Neuronal stem cell (in vitro differentiated cells): Measurements from ENCODE around the gene ZNF514.
"Not testable (repeated sequence)": the region's sequence is repeated elsewhere in the genome, so short reads cannot be mapped to it uniquely, and the experiment has no call there.

Experiments
- DNase-seq: peaks from one replicate; pipeline ENCODE4 v3.0.0-alpha.2; 2013; ENCODE audit warnings: low spot score
- H2AFZ ChIP-seq: one replicate; pipeline ENCODE4 v1.6.1; 2013; ENCODE audit warnings: mild to moderate bottlenecking, low read length, inconsistent platforms
- H2AK5ac ChIP-seq: 2 replicates; pipeline ENCODE4 v1.6.1; 2013; ENCODE audit warnings: low read depth, mild to moderate bottlenecking, inconsistent platforms, low read length, moderate library complexity, mixed read lengths
- H2BK120ac ChIP-seq: 2 replicates; pipeline ENCODE4 v1.6.1; 2013; ENCODE audit warnings: low read depth, mild to moderate bottlenecking, inconsistent platforms, low read length, moderate library complexity, mixed read lengths
- H2BK12ac ChIP-seq: one replicate; pipeline ENCODE4 v1.6.1; 2013; ENCODE audit warnings: low read length, inconsistent platforms
- H2BK15ac ChIP-seq: 2 replicates; pipeline ENCODE4 v1.6.1; 2013; ENCODE audit warnings: mild to moderate bottlenecking, low read length, inconsistent platforms, mixed read lengths
- H2BK5ac ChIP-seq: one replicate; pipeline ENCODE4 v1.6.1; 2013; ENCODE audit warnings: inconsistent platforms, mild to moderate bottlenecking, low read length, moderate library complexity
- H3K14ac ChIP-seq: one replicate; pipeline ENCODE4 v1.6.1; 2013; ENCODE audit warnings: low read length, inconsistent platforms
- H3K18ac ChIP-seq: 2 replicates; pipeline ENCODE4 v1.6.1; 2013; ENCODE audit warnings: low read length, inconsistent platforms
- H3K23ac ChIP-seq: 2 replicates; pipeline ENCODE4 v1.6.1; 2013; ENCODE audit warnings: low read depth, mild to moderate bottlenecking, mixed read lengths, low read length, inconsistent platforms; ENCODE audit not compliant: poor library complexity
- H3K27ac ChIP-seq: replicated peaks from 3 replicates; pipeline ENCODE4 v1.5.1; 2013; ENCODE audit warnings: low read length, inconsistent platforms
- H3K27me3 ChIP-seq, 3 experiments: 2 replicates each; pipeline ENCODE4 v1.6.1; 2013; ENCODE audit warnings: low read length in 3 of 3, mild to moderate bottlenecking in 2 of 3, inconsistent platforms in 1 of 3, low read depth in 1 of 3, mixed read lengths in 1 of 3, moderate library complexity in 1 of 3; ENCODE audit not compliant: control insufficient read depth in 3 of 3, insufficient read depth in 3 of 3
- H3K36me3 ChIP-seq, 2 donors: replicated peaks in 1 of 2; 2 replicates each; pipeline ENCODE4 v1.6.1; 2013; ENCODE audit warnings: low read length in 2 of 2; ENCODE audit not compliant: control insufficient read depth in 2 of 2, insufficient read depth in 2 of 2
- H3K4ac ChIP-seq: 2 replicates; pipeline ENCODE4 v1.6.1; 2013; ENCODE audit warnings: inconsistent platforms, mild to moderate bottlenecking, low read length, moderate library complexity
- H3K4me1 ChIP-seq, 2 donors: 1 replicate in 1 of 2; 2 replicates in 1 of 2; pipeline ENCODE4 v1.6.1; 2013; ENCODE audit warnings: low read length in 2 of 2, low read depth in 1 of 2; ENCODE audit not compliant: control insufficient read depth in 2 of 2, insufficient read depth in 1 of 2
- H3K4me2 ChIP-seq: one replicate; pipeline ENCODE4 v1.6.1; 2013; ENCODE audit warnings: mild to moderate bottlenecking, low read length, inconsistent platforms; ENCODE audit not compliant: insufficient read depth, poor library complexity, severe bottlenecking
- H3K4me3 ChIP-seq, 2 donors: 2 replicates each; pipeline ENCODE4 v1.5.1; 2013; ENCODE audit warnings: low read length in 2 of 2, mild to moderate bottlenecking in 2 of 2, inconsistent platforms in 1 of 2, moderate library complexity in 1 of 2
- H3K79me1 ChIP-seq: one replicate; pipeline ENCODE4 v1.6.1; 2013; ENCODE audit warnings: low read depth, mild to moderate bottlenecking, inconsistent platforms, low read length, moderate library complexity
- H3K9ac ChIP-seq: one replicate; pipeline ENCODE4 v1.6.1; 2013; ENCODE audit warnings: mild to moderate bottlenecking, low read depth, low read length, inconsistent platforms; ENCODE audit not compliant: poor library complexity
- H3K9me3 ChIP-seq, 2 donors: replicated peaks in 1 of 2; 2 replicates each; pipeline versions ENCODE3 to v1.6.1; 2013; ENCODE audit warnings: low read length in 2 of 2, mild to moderate bottlenecking in 2 of 2, inconsistent platforms in 1 of 2, low read depth in 1 of 2, mixed read lengths in 1 of 2, moderate library complexity in 1 of 2; ENCODE audit not compliant: control insufficient read depth in 2 of 2, insufficient read depth in 1 of 2
- H4K8ac ChIP-seq: one replicate; pipeline ENCODE4 v1.6.1; 2013; ENCODE audit warnings: low read depth, mild to moderate bottlenecking, inconsistent platforms, low read length, moderate library complexity
- H4K91ac ChIP-seq: one replicate; pipeline ENCODE4 v1.6.1; 2013; ENCODE audit warnings: low read length, low read depth, mild to moderate bottlenecking, inconsistent platforms; ENCODE audit not compliant: poor library complexity
- WGBS, 2 donors: extraction: QIAGEN DNeasy Blood & Tissue Kit; methylation state at CpG; one replicate each; pipeline ENCODE4 v1.1.7; 2013; ENCODE audit warnings: missing lambda C conversion rate in 2 of 2, mixed read lengths in 1 of 2; ENCODE audit not compliant: insufficient read length in 2 of 2, insufficient replicate concordance in 1 of 2; ENCODE audit errors: extremely low coverage in 2 of 2; 5-methylcytosine and 5-hydroxymethylcytosine counted together

Gene ZNF514

GRCh38 chr2:95206096-95206495, 46.4 kb upstream of the ZNF514 start:
- H2AFZ ChIP-seq: peak overlapping the region; percentile 97
- H3K14ac ChIP-seq: no peak overlapping the region
- no peak overlapping the region for H4K91ac ChIP-seq
- no peak overlapping the region for H2BK5ac ChIP-seq
- no peak overlapping the region for H3K9ac ChIP-seq
- no peak overlapping the region for H3K18ac ChIP-seq
- no peak overlapping the region for H2BK12ac ChIP-seq
- H3K4ac ChIP-seq: no peak overlapping the region
- no peak overlapping the region for H4K8ac ChIP-seq
- no peaks in the 10 kb centered on the region for H3K79me1 ChIP-seq
- H3K4me3 ChIP-seq: peak overlapping the region in 1 of 2 donors; percentile 59
- no peak overlapping the region for H3K4me2 ChIP-seq
- H2BK120ac ChIP-seq: no peak overlapping the region
- peaks cover 0 to 5% (median 0%) of the 10 kb centered on the region in 3 experiments for H3K27me3 ChIP-seq
- H3K27ac ChIP-seq: no peak overlapping the region
- WGBS, 2 donors: no CpG with 5 or more reads among the region's 10 CpGs
- no peak overlapping the region for H2BK15ac ChIP-seq
- H3K9me3 ChIP-seq: peaks cover 14 to 39% of the 10 kb centered on the region in 2 donors
- peaks cover 0 to 3% of the 10 kb centered on the region in 2 donors for H3K4me1 ChIP-seq
- H3K23ac ChIP-seq: no peak overlapping the region
- peaks cover 9 to 25% of the 10 kb centered on the region in 2 donors for H3K36me3 ChIP-seq
- DNase-seq: no peak
- no peak overlapping the region for H2AK5ac ChIP-seq

- no CpG with 5 or more reads among the region's 2 CpGs for WGBS, 2 donors
- no peak overlapping the region for H3K4ac ChIP-seq
Observed at GRCh38 chr2:95204396-95204795, 44.7 kb upstream of the ZNF514 start.

GRCh38 chr2:95203911-95204310, 44.3 kb upstream of the ZNF514 start:
- no peak overlapping the region for H2AFZ ChIP-seq
- no peaks in the 10 kb centered on the region for H3K79me1 ChIP-seq
- no peak overlapping the region for H3K4ac ChIP-seq
- WGBS, 2 donors: no CpG with 5 or more reads among the region's 4 CpGs
- no peak overlapping the region for H3K27ac ChIP-seq
- no peak overlapping the region for H3K9ac ChIP-seq
- H4K91ac ChIP-seq: no peak overlapping the region
- H3K18ac ChIP-seq: no peak overlapping the region
- no peak overlapping the region for H3K14ac ChIP-seq
- no peak overlapping the region for H3K4me2 ChIP-seq
- peaks cover 0 to 3% of the 10 kb centered on the region in 2 donors for H3K4me1 ChIP-seq
- no peak overlapping the region for H2BK5ac ChIP-seq
- no peak overlapping the region for H3K4me3 ChIP-seq
- no peak for DNase-seq
- H2BK12ac ChIP-seq: no peak overlapping the region
- H2BK15ac ChIP-seq: no peak overlapping the region
- H4K8ac ChIP-seq: no peak overlapping the region
- peaks cover 6 to 20% of the 10 kb centered on the region in 2 donors for H3K9me3 ChIP-seq
- H3K27me3 ChIP-seq: peaks cover 0 to 5% (median 0%) of the 10 kb centered on the region in 3 experiments
- H3K23ac ChIP-seq: no peak overlapping the region
- peaks cover 2 to 7% of the 10 kb centered on the region in 2 donors for H3K36me3 ChIP-seq
- H2BK120ac ChIP-seq: no peak overlapping the region
- H2AK5ac ChIP-seq: no peak overlapping the region

More at GRCh38 chr2:95204396-95204795, 44.7 kb upstream of the ZNF514 start:
- Histone ChIP-seq H3K9ac (no peak overlapping the region), H2BK12ac (no peak overlapping the region), H3K18ac (no peak overlapping the region), H2BK15ac (no peak overlapping the region), H3K4me1 (peaks cover 0 to 3% of the 10 kb centered on the region in 2 donors), H3K9me3 (peaks cover 7 to 24% of the 10 kb centered on the region in 2 donors), H3K23ac (no peak overlapping the region), H3K4me2 (no peak overlapping the region), H3K27me3 (peaks cover 0 to 5% (median 0%) of the 10 kb centered on the region in 3 experiments), H3K79me1 (no peaks in the 10 kb centered on the region), H3K36me3 (peaks cover 4 to 12% of the 10 kb centered on the region in 2 donors), H2BK120ac (no peak overlapping the region), H3K4me3 (no peak overlapping the region), H2AFZ (no peak overlapping the region), H3K14ac (no peak overlapping the region), H2BK5ac (no peak overlapping the region), H4K91ac (no peak overlapping the region), H4K8ac (no peak overlapping the region), H3K27ac (no peak overlapping the region), H2AK5ac (no peak overlapping the region)
- DNase-seq: no peak

GRCh38 chr2:95192956-95193355, 33.3 kb upstream of the ZNF514 start:
- H3K14ac ChIP-seq, H2AK5ac ChIP-seq, H2BK15ac ChIP-seq, H3K36me3 ChIP-seq, H4K8ac ChIP-seq, H3K4ac ChIP-seq, H3K4me1 ChIP-seq, H3K4me2 ChIP-seq, DNase-seq, H2BK5ac ChIP-seq, H2BK12ac ChIP-seq, H3K27ac ChIP-seq, H3K9me3 ChIP-seq, H3K9ac ChIP-seq, H2BK120ac ChIP-seq, H3K18ac ChIP-seq, H3K23ac ChIP-seq, H3K4me3 ChIP-seq, H3K27me3 ChIP-seq, H3K79me1 ChIP-seq, H2AFZ ChIP-seq, H4K91ac ChIP-seq: not testable (repeated sequence)
- no CpG with 5 or more reads among the region's 15 CpGs for WGBS, 2 donors
